MCF 10A (cell line): ENCODE results near the gene FHOD1. TPM values are rescaled to one million over a fixed set of nuclear protein-coding genes. Genes with fewer than 3 reads are reported as not detected.
A peak's percentile ranks its signal among the peaks of the same experiment; 100 is the strongest.

Source experiments
- BruUV-seq: library from RNA; stranded (reverse); fragments of 400-500 nt; replicated peaks from 2 replicates; lab custom pipeline; 2021; lab: Mats Ljungman, UMichigan
- CTCF ChIA-PET: fragments of 300-600 bp; sonication (Branson Sonifier 250); formaldehyde crosslinking; extraction: SDS; loops from one replicate; lab custom pipeline; 2021; ENCODE audit warnings: antibody characterized with exemption, inconsistent platforms; lab: Yijun Ruan, JAX
- POLR2A ChIA-PET: fragments of 300-600, 350-650 bp; sonication (Branson Sonifier 250); formaldehyde crosslinking; extraction: SDS; loops from one replicate; lab custom pipeline; 2020; ENCODE audit warnings: antibody characterized with exemption, inconsistent platforms; lab: Yijun Ruan, JAX
- DNase-seq: peaks from one replicate; pipeline ENCODE4 v3.0.0-alpha.2; 2018; ENCODE audit not compliant: unreplicated experiment
- H3K27ac Mint-ChIP-seq: one replicate; pipeline ENCODE4 v1.8.0; 2022; ENCODE audit warnings: mild to moderate bottlenecking, low read depth, mixed read lengths; ENCODE audit not compliant: unreplicated experiment
- H3K27me3 Mint-ChIP-seq: one replicate; pipeline ENCODE4 v1.8.0; 2022; ENCODE audit warnings: mixed read lengths; ENCODE audit not compliant: insufficient read depth, unreplicated experiment
- H3K36me3 Mint-ChIP-seq: one replicate; pipeline ENCODE4 v1.8.0; 2022; ENCODE audit warnings: mild to moderate bottlenecking, moderate library complexity, mixed read lengths; ENCODE audit not compliant: insufficient read depth, unreplicated experiment
- H3K4me1 Mint-ChIP-seq: one replicate; pipeline ENCODE4 v1.8.0; 2022; ENCODE audit warnings: mixed read lengths; ENCODE audit not compliant: insufficient read depth, unreplicated experiment
- H3K4me3 Mint-ChIP-seq: one replicate; pipeline ENCODE4 v1.8.0; 2022; ENCODE audit warnings: mild to moderate bottlenecking, moderate library complexity, mixed read lengths; ENCODE audit not compliant: unreplicated experiment
- H3K9me3 Mint-ChIP-seq: one replicate; pipeline ENCODE4 v1.8.0; 2022; ENCODE audit warnings: mixed read lengths; ENCODE audit not compliant: unreplicated experiment
- intact Hi-C: fragments of 100-400 bp; cut with micrococcal nuclease; formaldehyde crosslinking; loops from 2 replicates; pipeline ENCODE4 v1.14.1; 2022
- total RNA-seq: library from RNA; stranded (reverse); gene quantifications from 2 replicates; pipeline ENCODE4 v1.2.3, GENCODE V29; 2022
- TF ChIP-seq, protein P1 (sequence below): fragments of 200-600 bp; IDR thresholded peaks from one replicate; pipeline ENCODE4 v1.8.0; 2022; ENCODE audit warnings: antibody characterized with exemption, mild to moderate bottlenecking; ENCODE audit not compliant: unreplicated experiment

Gene FHOD1
- total RNA-seq, 1 experiment from 2014 or later = 14.7 TPM

DNA sequence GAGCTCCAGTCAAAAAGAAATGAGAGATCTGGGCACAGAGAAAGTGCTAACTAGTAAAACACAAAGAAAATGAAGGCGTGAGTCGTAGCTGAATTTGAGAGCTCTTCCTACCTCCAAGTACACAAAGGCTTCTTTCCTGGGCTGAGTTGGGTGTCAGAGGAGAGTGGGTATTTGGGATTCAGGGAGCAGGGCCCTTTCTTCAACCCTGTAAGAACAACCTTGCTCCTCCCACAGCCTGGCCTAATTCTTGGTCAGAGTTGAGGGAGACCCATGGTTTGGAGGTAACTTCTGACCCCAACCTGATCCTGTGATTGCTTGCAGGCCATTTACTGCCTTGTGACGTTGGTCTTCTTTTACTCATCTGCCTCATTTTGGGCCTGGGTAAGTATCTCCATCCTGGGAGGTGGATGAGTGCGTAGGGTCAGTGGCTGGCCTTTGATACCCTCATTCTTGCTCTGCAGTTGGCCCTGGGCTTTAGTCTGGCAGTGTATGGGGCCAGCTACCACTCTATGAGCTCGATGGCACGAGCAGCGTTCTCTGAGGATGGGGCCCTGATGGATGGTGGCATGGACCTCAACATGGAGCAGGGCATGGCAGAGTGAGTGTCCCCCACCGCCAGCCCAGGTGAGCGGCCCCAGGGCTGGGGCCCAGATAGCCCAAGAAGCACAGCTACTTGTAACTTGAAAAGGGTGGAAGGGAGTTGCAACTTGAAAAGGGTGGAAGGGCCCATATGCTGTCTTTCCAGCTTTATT, 19.1 kb downstream of the FHOD1 start:
- ChIA-PET CTCF (interaction anchor here (0.6 to 3.1 kb wide), 12 partner anchors 8 to 210 kb away, joined by 3 to 16 read pairs (median 4); partner anchors contain the start of gene E2F4), POLR2A (interaction anchor here (0.6 to 5.2 kb wide), 13 partner anchors 10 to 333 kb away, joined by 3 to 87 read pairs (median 6); partner anchors contain the start of genes ATP6V0D1, CTCF, FHOD1 and MATCAP1)
- H3K4me3 Mint-ChIP-seq = peak overlapping the region; percentile 99
- H3K4me1 Mint-ChIP-seq = peaks cover 21% of the 10 kb centered on the region
- H3K36me3 Mint-ChIP-seq = peaks cover 44% of the 10 kb centered on the region
- H3K27me3 Mint-ChIP-seq = no peaks in the 10 kb centered on the region
- H3K9me3 Mint-ChIP-seq = no peaks in the 10 kb centered on the region
- DNase-seq = no peak
- intact Hi-C loops = no loop called here
- peak overlapping the region; percentile 99 for H3K27ac Mint-ChIP-seq
- TF ChIP-seq, protein P1, sequence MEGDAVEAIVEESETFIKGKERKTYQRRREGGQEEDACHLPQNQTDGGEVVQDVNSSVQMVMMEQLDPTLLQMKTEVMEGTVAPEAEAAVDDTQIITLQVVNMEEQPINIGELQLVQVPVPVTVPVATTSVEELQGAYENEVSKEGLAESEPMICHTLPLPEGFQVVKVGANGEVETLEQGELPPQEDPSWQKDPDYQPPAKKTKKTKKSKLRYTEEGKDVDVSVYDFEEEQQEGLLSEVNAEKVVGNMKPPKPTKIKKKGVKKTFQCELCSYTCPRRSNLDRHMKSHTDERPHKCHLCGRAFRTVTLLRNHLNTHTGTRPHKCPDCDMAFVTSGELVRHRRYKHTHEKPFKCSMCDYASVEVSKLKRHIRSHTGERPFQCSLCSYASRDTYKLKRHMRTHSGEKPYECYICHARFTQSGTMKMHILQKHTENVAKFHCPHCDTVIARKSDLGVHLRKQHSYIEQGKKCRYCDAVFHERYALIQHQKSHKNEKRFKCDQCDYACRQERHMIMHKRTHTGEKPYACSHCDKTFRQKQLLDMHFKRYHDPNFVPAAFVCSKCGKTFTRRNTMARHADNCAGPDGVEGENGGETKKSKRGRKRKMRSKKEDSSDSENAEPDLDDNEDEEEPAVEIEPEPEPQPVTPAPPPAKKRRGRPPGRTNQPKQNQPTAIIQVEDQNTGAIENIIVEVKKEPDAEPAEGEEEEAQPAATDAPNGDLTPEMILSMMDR = no peak
- BruUV-seq = no TSS peak

DNA sequence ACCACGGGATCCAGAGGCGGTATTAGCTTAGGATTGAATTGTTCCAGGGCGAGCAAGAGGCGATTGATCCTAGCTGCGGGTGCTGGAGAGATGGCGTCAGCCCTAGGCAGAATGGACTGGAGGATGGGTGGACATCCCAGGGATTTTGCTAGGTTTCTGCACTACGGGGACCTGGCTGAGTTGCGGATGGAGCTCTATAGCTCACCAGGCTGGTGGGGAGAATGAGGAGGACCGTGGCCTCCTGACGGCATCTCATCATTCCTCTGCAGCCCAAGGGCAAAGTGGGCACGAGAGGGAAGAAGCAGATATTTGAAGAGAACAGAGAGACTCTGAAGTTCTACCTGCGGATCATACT, 19.7 kb downstream of the FHOD1 start:
- CTCF ChIA-PET = interaction anchor here (0.6 to 3.1 kb wide), 17 partner anchors 9 to 407 kb away, joined by 3 to 16 read pairs (median 4); partner anchors contain the start of gene E2F4

DNA sequence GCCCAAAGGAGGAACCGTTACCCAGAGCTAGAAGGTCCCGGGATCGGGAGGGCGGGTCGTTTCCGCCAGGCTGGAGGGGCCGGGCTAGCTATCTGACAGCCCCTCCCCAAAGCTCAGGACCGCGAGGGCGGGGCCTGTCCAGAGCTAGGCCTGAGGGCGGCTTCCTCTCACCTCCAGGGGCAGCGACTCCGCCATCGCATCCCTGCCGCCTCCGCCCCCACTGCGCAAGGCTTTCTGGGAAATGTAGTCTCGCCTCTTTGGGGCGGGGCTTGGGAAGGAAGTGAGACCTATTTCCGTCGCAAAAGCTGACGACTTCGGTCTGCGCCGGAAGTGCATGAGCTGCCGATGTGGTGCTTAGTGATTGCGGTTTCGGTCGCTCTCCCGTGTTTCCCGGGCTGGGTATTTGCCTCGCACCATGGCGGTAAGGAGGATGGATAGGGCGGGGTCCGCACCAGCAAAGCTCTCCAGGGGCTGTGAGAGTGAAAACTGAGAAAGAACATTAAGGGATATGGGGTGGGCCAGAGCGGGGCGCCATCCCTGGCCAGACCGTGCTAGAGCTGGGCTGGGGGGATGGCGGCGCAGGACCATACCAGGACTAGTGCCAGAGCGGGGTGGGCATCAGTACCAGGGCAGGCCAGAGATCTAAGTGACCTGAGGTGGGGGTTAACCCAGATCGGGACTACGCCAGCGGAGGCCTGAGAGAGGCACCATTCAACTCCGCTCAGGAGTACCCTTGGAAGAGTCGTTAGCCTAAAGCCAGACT, 20.3 kb downstream of the FHOD1 start, which contains the start of gene TMEM208:
TMEM208 (plus strand) TSS at position 327 of the 763 bp plus-strand sequence; CDS start at position 416, 89 bp downstream.
- Mint-ChIP-seq H3K27ac (peak within 1 kb of the TSS; percentile 99), H3K4me1 (peaks cover 21% of the 10 kb centered on the region), H3K4me3 (peak within 1 kb of the TSS; percentile 99), H3K27me3 (no peaks in the 10 kb centered on the region), H3K9me3 (no peaks in the 10 kb centered on the region), H3K36me3 (peaks cover 34% of the 10 kb centered on the region)
- TF ChIP-seq, protein P1 = no peak
- CTCF ChIA-PET = interaction anchor here (0.6 to 3.1 kb wide), 21 partner anchors 9 to 408 kb away, joined by 3 to 16 read pairs (median 4); partner anchors contain the start of gene NOL3
- intact Hi-C loops = loop anchor here (2.0 kb wide), 2 partner anchors 20 to 28 kb away; partner anchors contain the start of genes ELMO3 and FHOD1
- POLR2A ChIA-PET = interaction anchor here (0.8 to 5.2 kb wide), 18 partner anchors 8 to 347 kb away, joined by 3 to 87 read pairs (median 6); partner anchors contain the start of genes ATP6V0D1, CTCF, ELMO3 and FHOD1
- DNase-seq = peak; percentile 99
- BruUV-seq = TSS peak; percentile 36

More for the DNA sequence above, 19.7 kb downstream of the FHOD1 start:
- DNase-seq = no peak
- peaks cover 40% of the 10 kb centered on the region for H3K36me3 Mint-ChIP-seq
- H3K9me3 Mint-ChIP-seq = no peaks in the 10 kb centered on the region
- peak overlapping the region; percentile 99 for H3K27ac Mint-ChIP-seq
- H3K4me1 Mint-ChIP-seq = peaks cover 21% of the 10 kb centered on the region
- TF ChIP-seq, protein P1 = no peak
- H3K4me3 Mint-ChIP-seq = peak overlapping the region; percentile 99
- intact Hi-C loops = loop anchor here (2.0 kb wide), 2 partner anchors 19 to 29 kb away; partner anchors contain the start of genes ELMO3 and FHOD1
- no peaks in the 10 kb centered on the region for H3K27me3 Mint-ChIP-seq
- BruUV-seq = no TSS peak
- POLR2A ChIA-PET = interaction anchor here (0.6 to 5.2 kb wide), 19 partner anchors 8 to 334 kb away, joined by 3 to 87 read pairs (median 5); partner anchors contain the start of genes ATP6V0D1, CTCF, ELMO3 and FHOD1
